K562 (cell line): ENCODE measurements around the gene PURA. TPM values are rescaled to one million over a fixed set of nuclear protein-coding genes. Genes with fewer than 3 reads are reported as not detected.

Experiments used
- ATAC-seq: fragments of 200-7000 bp; cut with Tn5 transposase; 3 replicates; pipeline ENCODE4 v1.9.1; 2020; ENCODE audit warnings: moderate library complexity
- BruUV-seq: library from RNA; stranded (reverse); fragments of 400-500 nt; replicated peaks from 2 replicates; lab custom pipeline; 2021; lab: Mats Ljungman, UMichigan
- CTCF ChIA-PET: fragments of 300-600 bp; formaldehyde crosslinking; extraction: SDS; loops from one replicate; lab custom pipeline; 2021; ENCODE audit warnings: low intra/inter-chr PET ratio; lab: Yijun Ruan, JAX
- POLR2A ChIA-PET: fragments of 300-600, 350-650 bp; sonication (Branson Sonifier 250); formaldehyde crosslinking; extraction: SDS; loops from one replicate; lab custom pipeline; 2021; ENCODE audit warnings: antibody characterized with exemption, inconsistent platforms; lab: Yijun Ruan, JAX
- DNase-seq, 4 experiments: peaks; one replicate each; pipeline versions ENCODE4 v3.0.0 to v3.0.0-alpha.2; 2011 to 2018; ENCODE audit warnings: low spot score in 3 of 4, mixed read lengths in 3 of 4; ENCODE audit errors: extremely low read depth in 1 of 4
- FAIRE-seq: peaks from 2 replicates; lab custom pipeline; 2011; peaks lifted over from hg19 to GRCh38; lab: Jason Lieb, UNC
- H2AFZ ChIP-seq: 2 replicates; pipeline ENCODE4 v1.6.0; 2011; ENCODE audit warnings: low read depth, low read length, control low read depth, inconsistent platforms
- H3K27ac ChIP-seq: fragments of 200-600 bp; 3 replicates; pipeline ENCODE4 v1.8.0; 2011; ENCODE audit warnings: low read depth, mild to moderate bottlenecking, control low read depth, inconsistent platforms, low read length, moderate library complexity, mixed read lengths; ENCODE audit errors: extremely low read depth
- H3K27me3 ChIP-seq, 2 experiments: fragments of 300-600 bp in 1 of 2; 2 replicates in 1 of 2; 3 replicates in 1 of 2; pipeline versions ENCODE4 v1.6.0 to v1.8.0; 2011; ENCODE audit warnings: inconsistent platforms in 2 of 2, low read length in 2 of 2, mild to moderate bottlenecking in 1 of 2, mixed read lengths in 1 of 2, moderate library complexity in 1 of 2; ENCODE audit not compliant: control insufficient read depth in 2 of 2, insufficient read depth in 2 of 2
- H3K36me3 ChIP-seq: fragments of 300-600 bp; 3 replicates; pipeline ENCODE4 v1.8.0; 2011; ENCODE audit warnings: mild to moderate bottlenecking, low read length, inconsistent platforms; ENCODE audit not compliant: control insufficient read depth, insufficient read depth
- H3K4me1 ChIP-seq, 2 experiments: fragments of 200-600 bp in 1 of 2; replicated peaks in 1 of 2; 2 replicates in 1 of 2; 3 replicates in 1 of 2; pipeline versions ENCODE4 v1.5.1 to v1.8.0; 2011; ENCODE audit warnings: inconsistent platforms in 2 of 2, low read length in 2 of 2, mild to moderate bottlenecking in 1 of 2, mixed read lengths in 1 of 2, moderate library complexity in 1 of 2; ENCODE audit not compliant: control insufficient read depth in 2 of 2, insufficient read depth in 2 of 2
- H3K4me2 ChIP-seq: 2 replicates; pipeline ENCODE4 v1.6.1; 2011; ENCODE audit warnings: low read length, control low read depth, inconsistent platforms, mixed read lengths; ENCODE audit not compliant: insufficient read depth
- H3K4me3 ChIP-seq: fragments of 200-600 bp; sonication (generic), shearing (Covaris generic); 2 replicates; pipeline ENCODE4 v1.5.1; 2016; ENCODE audit warnings: control low read depth, inconsistent platforms
- H3K79me2 ChIP-seq: fragments of 200-600 bp; 3 replicates; pipeline ENCODE4 v1.8.0; 2011; ENCODE audit warnings: low read length, inconsistent platforms; ENCODE audit not compliant: control insufficient read depth, insufficient read depth
- H3K9ac ChIP-seq, 2 experiments: 2 replicates each; pipeline versions ENCODE4 v1.6.0 to v1.6.1; 2011; ENCODE audit warnings: low read depth in 2 of 2, low read length in 2 of 2, control low read depth in 1 of 2, inconsistent platforms in 1 of 2, mild to moderate bottlenecking in 1 of 2, mixed read lengths in 1 of 2; ENCODE audit not compliant: insufficient read depth in 1 of 2
- H3K9me1 ChIP-seq: one replicate; pipeline ENCODE4 v1.6.0; 2011; ENCODE audit warnings: inconsistent platforms, mild to moderate bottlenecking, low read length, moderate library complexity; ENCODE audit not compliant: control insufficient read depth, insufficient read depth
- H3K9me3 ChIP-seq: replicated peaks from 2 replicates; pipeline ENCODE4 v1.5.1; 2011; ENCODE audit warnings: low read depth, low read length, inconsistent platforms; ENCODE audit not compliant: control insufficient read depth, insufficient read depth
- H4K20me1 ChIP-seq: replicated peaks from 2 replicates; pipeline ENCODE4 v1.6.1; 2011; ENCODE audit warnings: low read length, inconsistent platforms, mixed read lengths; ENCODE audit not compliant: control insufficient read depth, insufficient read depth
- CBX8 ChIP-seq: fragments of 200-600 bp; sonication (generic); IDR thresholded peaks from 2 replicates; pipeline ENCODE4 v1.6.1; 2012; ENCODE audit warnings: borderline replicate concordance, mixed run types, low read depth, mild to moderate bottlenecking, moderate library complexity, mixed read lengths, low read length, control low read depth, inconsistent platforms; ENCODE audit not compliant: poor library complexity, severe bottlenecking; ENCODE audit errors: extremely low read depth
- JUNB ChIP-seq: fragments of 450-650 bp; formaldehyde crosslinking; conservative IDR thresholded peaks from 2 replicates; pipeline ENCODE4 v1.4.0; 2020; ENCODE audit warnings: mild to moderate bottlenecking
- LEF1 ChIP-seq: fragments of 450-650 bp; IDR thresholded peaks from 2 replicates; pipeline ENCODE4 v1.6.1; 2016; ENCODE audit warnings: mild to moderate bottlenecking
- POLR2H ChIP-seq: IDR thresholded peaks from 2 replicates; pipeline ENCODE4 v1.6.1; 2016; ENCODE audit warnings: missing genetic modification characterization, low read depth, mild to moderate bottlenecking, control low read depth, missing compliant biosample characterization, moderate library complexity
- RB1 ChIP-seq: fragments of 450-650 bp; IDR thresholded peaks from 2 replicates; pipeline ENCODE4 v1.6.1; 2017; ENCODE audit warnings: low read depth, mild to moderate bottlenecking
- TAF15 ChIP-seq: fragments of 200-400 bp; formaldehyde crosslinking; IDR thresholded peaks from 2 replicates; pipeline ENCODE4 v1.6.1; 2017; ENCODE audit warnings: mild to moderate bottlenecking, low read depth, low read length, moderate library complexity
- ZNF79 ChIP-seq: fragments of 250-450 bp; sonication (Bioruptor Pico); IDR thresholded peaks from 2 replicates; pipeline ENCODE4 v1.4.0; 2020; ENCODE audit warnings: low read depth, mild to moderate bottlenecking, moderate library complexity
- WGBS: fragments of 100-300 bp; shearing (Covaris generic); methylation state at CpG from one replicate; pipeline ENCODE4 v1.1.6; 2016; ENCODE audit warnings: low coverage, mixed read lengths; ENCODE audit not compliant: insufficient coverage; ENCODE audit errors: missing lambda C conversion rate; 5-methylcytosine and 5-hydroxymethylcytosine counted together
- in situ Hi-C: fragments of 300-500 bp; cut with MboI; formaldehyde crosslinking; loops from 4 replicates; pipeline ENCODE4 v1.15.0; 2018; ENCODE audit warnings: inconsistent platforms, mixed read lengths
- intact Hi-C: fragments of 100-400 bp; cut with micrococcal nuclease; formaldehyde crosslinking; loops from 2 replicates; pipeline ENCODE4 v1.14.2; 2022
- polyA plus RNA-seq, 8 experiments: library from polyadenylated mRNA; depleted of rRNA in 4 of 8; stranded (reverse) in 5 of 8; unstranded in 3 of 8; fragments of >200 nt; fragmentation: Nextera tagmentation in 2 of 8; fragmentation: Illumina TruSeq in 1 of 8; extraction: Ambion mirVana in 2 of 8; extraction: Trizol in 1 of 8; gene quantifications; 2 replicates each; pipeline versions ENCODE4 v1.2.1 to v1.2.3, GENCODE V29; 2011 to 2014; ENCODE audit warnings: inconsistent platforms in 1 of 8, missing spikeins in 1 of 8
- total RNA-seq, 7 experiments: library from RNA; depleted of rRNA in 6 of 7; stranded (reverse); fragments of >200 nt in 6 of 7; fragmentation: Illumina TruSeq in 2 of 7; extraction: Trizol in 2 of 7; gene quantifications; 2 replicates each; pipeline versions ENCODE4 v1.2.1 to v1.2.3, GENCODE V29; 2011 to 2021; ENCODE audit warnings: low replicate concordance in 1 of 7
- TF ChIP-seq, protein P1 (sequence below): fragments of 250-450 bp; sonication (Bioruptor Pico); IDR thresholded peaks from 2 replicates; pipeline ENCODE4 v1.5.0; 2020; ENCODE audit warnings: mild to moderate bottlenecking, borderline replicate concordance
- TF ChIP-seq, protein P2 (sequence below): sonication (generic); formaldehyde crosslinking; IDR thresholded peaks from 2 replicates; pipeline ENCODE4 v1.8.0; 2022; ENCODE audit warnings: missing genetic modification reagents, mild to moderate bottlenecking, borderline replicate concordance
- TF ChIP-seq, protein P3 (sequence below): fragments of 250-450 bp; sonication (Bioruptor Pico); IDR thresholded peaks from 2 replicates; pipeline ENCODE4 v1.8.0; 2022; ENCODE audit warnings: moderate library complexity, mild to moderate bottlenecking, inconsistent platforms
- TF ChIP-seq, protein P4 (sequence below): sonication (generic); formaldehyde crosslinking; IDR thresholded peaks from 2 replicates; pipeline ENCODE4 v1.8.1; 2023; ENCODE audit warnings: mild to moderate bottlenecking, missing genetic modification reagents

PURA gene
- total and polyA plus RNA-seq, 9 of the 15 experiments (the other 6 are each of a cell fraction or from before 2014, with no cell fraction given) = 3.2 to 11.1 (median 5.4) TPM

DNA sequence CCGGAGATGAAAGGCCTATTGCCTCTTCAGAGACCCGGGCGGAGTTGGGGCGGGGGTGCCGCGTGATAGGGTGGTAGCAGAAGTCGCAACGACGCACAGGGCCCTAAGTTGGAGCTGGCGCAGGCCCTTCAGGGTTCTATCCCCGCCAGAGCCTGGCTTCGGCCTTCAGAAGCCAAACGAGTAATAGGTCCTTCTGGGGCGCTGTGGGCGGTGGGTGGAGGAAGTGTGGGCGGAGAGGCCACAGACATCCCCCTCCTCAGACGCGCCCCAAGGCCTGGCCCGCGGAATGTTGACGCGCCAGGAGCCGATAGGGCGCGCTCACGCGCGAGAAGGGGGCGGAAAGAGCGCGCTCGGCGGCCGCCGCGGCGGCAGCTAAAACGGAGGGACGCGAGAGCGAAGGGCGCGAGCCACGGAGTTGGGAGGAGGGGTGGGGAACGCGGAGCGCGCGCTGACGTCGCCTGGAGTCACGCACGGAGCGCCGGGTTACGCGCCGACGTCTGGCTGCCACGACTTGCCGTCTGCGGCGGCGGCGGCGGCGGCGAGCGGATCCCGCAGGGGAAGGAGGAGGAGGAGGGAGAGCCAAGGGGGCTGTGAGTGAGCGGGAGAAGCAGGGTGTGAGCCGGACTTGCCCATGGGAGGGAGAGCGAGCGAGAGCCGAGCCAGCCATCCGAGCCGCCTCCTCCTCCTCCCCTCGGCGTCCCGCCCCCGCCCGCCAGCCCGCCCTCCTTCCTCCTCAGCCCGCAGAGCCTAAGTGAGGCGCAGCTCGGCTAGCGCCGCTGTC, 6.4 kb upstream of the PURA start:
- Histone ChIP-seq H2AFZ (peak overlapping the region; percentile 93), H3K9ac (peak overlapping the region; percentile 79 to 92), H3K4me1 (peaks cover 15 to 27% of the 10 kb centered on the region in 2 experiments), H3K36me3 (no peaks in the 10 kb centered on the region), H3K4me3 (peak overlapping the region; percentile 64), H3K4me2 (peak overlapping the region; percentile 89), H3K27me3 (no peaks in the 10 kb centered on the region), H4K20me1 (0 out of 2 replicates have a peak, but pooled peaks cover 5% of the 10 kb centered on the region), H3K27ac (peak overlapping the region; percentile 78), H3K79me2 (peaks cover 45% of the 10 kb centered on the region), H3K9me1 (no peaks in the 10 kb centered on the region), H3K9me3 (no peaks in the 10 kb centered on the region)
- ChIA-PET POLR2A (interaction anchor here (0.6 to 1.8 kb wide), 13 partner anchors 10 to 614 kb away, joined by 3 to 7 read pairs (median 4); no protein-coding TSS in a partner anchor), CTCF (no interaction called here)
- ATAC-seq = peak; percentile 87
- intact Hi-C loops (loop anchor here (2.0 kb wide), 1 partner anchor 49 kb away; no protein-coding TSS in a partner anchor), in situ Hi-C loops (no loop called here)
- DNase-seq = peak; percentile 89 to 96 (median 90)
- BruUV-seq = TSS peak; percentile 75
- 2% methylated on average over 37 of the region's 88 CpGs for WGBS
- no peak for FAIRE-seq
- TF ChIP-seq, protein P1, sequence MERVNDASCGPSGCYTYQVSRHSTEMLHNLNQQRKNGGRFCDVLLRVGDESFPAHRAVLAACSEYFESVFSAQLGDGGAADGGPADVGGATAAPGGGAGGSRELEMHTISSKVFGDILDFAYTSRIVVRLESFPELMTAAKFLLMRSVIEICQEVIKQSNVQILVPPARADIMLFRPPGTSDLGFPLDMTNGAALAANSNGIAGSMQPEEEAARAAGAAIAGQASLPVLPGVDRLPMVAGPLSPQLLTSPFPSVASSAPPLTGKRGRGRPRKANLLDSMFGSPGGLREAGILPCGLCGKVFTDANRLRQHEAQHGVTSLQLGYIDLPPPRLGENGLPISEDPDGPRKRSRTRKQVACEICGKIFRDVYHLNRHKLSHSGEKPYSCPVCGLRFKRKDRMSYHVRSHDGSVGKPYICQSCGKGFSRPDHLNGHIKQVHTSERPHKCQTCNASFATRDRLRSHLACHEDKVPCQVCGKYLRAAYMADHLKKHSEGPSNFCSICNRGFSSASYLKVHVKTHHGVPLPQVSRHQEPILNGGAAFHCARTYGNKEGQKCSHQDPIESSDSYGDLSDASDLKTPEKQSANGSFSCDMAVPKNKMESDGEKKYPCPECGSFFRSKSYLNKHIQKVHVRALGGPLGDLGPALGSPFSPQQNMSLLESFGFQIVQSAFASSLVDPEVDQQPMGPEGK (CRISPR knock-in tag) = no peak
- TF ChIP-seq, protein P2, sequence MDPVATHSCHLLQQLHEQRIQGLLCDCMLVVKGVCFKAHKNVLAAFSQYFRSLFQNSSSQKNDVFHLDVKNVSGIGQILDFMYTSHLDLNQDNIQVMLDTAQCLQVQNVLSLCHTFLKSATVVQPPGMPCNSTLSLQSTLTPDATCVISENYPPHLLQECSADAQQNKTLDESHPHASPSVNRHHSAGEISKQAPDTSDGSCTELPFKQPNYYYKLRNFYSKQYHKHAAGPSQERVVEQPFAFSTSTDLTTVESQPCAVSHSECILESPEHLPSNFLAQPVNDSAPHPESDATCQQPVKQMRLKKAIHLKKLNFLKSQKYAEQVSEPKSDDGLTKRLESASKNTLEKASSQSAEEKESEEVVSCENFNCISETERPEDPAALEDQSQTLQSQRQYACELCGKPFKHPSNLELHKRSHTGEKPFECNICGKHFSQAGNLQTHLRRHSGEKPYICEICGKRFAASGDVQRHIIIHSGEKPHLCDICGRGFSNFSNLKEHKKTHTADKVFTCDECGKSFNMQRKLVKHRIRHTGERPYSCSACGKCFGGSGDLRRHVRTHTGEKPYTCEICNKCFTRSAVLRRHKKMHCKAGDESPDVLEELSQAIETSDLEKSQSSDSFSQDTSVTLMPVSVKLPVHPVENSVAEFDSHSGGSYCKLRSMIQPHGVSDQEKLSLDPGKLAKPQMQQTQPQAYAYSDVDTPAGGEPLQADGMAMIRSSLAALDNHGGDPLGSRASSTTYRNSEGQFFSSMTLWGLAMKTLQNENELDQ (CRISPR knock-in tag) = no peak
- TF ChIP-seq POLR2H (tag) = peak; percentile 64
- no peak for TF ChIP-seq TAF15
- TF ChIP-seq, protein P3, sequence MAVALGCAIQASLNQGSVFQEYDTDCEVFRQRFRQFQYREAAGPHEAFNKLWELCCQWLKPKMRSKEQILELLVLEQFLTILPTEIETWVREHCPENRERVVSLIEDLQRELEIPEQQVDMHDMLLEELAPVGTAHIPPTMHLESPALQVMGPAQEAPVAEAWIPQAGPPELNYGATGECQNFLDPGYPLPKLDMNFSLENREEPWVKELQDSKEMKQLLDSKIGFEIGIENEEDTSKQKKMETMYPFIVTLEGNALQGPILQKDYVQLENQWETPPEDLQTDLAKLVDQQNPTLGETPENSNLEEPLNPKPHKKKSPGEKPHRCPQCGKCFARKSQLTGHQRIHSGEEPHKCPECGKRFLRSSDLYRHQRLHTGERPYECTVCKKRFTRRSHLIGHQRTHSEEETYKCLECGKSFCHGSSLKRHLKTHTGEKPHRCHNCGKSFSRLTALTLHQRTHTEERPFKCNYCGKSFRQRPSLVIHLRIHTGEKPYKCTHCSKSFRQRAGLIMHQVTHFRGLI (CRISPR knock-in tag) = no peak
- TF ChIP-seq CBX8 = no peak
- TF ChIP-seq RB1 = peak; percentile 90
- TF ChIP-seq ZNF79 = no peak
- no peak for TF ChIP-seq JUNB
- peak; percentile 76; the same call in 1 of the 2 replicates for TF ChIP-seq LEF1
- TF ChIP-seq, protein P4, sequence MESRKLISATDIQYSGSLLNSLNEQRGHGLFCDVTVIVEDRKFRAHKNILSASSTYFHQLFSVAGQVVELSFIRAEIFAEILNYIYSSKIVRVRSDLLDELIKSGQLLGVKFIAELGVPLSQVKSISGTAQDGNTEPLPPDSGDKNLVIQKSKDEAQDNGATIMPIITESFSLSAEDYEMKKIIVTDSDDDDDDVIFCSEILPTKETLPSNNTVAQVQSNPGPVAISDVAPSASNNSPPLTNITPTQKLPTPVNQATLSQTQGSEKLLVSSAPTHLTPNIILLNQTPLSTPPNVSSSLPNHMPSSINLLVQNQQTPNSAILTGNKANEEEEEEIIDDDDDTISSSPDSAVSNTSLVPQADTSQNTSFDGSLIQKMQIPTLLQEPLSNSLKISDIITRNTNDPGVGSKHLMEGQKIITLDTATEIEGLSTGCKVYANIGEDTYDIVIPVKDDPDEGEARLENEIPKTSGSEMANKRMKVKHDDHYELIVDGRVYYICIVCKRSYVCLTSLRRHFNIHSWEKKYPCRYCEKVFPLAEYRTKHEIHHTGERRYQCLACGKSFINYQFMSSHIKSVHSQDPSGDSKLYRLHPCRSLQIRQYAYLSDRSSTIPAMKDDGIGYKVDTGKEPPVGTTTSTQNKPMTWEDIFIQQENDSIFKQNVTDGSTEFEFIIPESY (CRISPR knock-in tag) = no peak
